Measurements from ENCODE around the gene KCNQ1.

DNA sequence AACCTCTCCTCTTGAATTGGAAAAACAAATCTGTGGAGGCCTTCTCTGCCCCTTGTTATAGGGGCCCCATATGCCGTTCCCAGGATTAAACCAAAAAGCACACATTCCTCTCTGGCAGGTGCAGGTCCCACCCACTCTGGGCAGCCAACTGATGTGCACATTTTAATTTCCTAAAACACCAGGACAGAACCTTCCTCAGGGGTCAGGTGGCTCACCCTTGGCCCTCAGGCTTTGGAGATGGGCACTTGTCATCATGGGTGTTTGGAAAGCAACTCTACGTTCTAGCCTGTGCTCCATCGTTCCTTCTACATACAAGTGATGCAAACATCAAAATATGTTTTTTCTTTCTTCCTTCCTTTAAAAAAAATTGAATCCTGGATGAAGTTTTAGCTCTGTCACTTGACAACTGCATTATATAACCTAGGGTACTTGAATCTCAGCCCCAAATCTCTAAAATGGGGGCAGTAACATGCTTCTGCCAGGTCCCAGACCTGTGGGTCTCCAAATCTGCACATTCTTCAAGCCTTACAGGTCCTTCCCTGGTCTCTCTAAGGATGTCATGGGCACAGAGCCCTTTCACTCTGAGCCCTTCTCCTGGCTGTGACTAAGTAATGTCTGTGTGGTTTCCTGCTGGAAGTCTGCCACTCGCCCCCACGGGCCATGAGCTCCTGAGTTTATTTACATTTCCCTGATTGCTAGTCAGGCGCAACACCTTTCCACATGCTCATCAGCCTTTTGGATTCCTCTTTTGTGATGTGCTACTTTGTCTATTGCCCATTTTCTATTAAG is 211.2 kb downstream of the KCNQ1 start:
- TF ChIP-seq, protein P1, sequence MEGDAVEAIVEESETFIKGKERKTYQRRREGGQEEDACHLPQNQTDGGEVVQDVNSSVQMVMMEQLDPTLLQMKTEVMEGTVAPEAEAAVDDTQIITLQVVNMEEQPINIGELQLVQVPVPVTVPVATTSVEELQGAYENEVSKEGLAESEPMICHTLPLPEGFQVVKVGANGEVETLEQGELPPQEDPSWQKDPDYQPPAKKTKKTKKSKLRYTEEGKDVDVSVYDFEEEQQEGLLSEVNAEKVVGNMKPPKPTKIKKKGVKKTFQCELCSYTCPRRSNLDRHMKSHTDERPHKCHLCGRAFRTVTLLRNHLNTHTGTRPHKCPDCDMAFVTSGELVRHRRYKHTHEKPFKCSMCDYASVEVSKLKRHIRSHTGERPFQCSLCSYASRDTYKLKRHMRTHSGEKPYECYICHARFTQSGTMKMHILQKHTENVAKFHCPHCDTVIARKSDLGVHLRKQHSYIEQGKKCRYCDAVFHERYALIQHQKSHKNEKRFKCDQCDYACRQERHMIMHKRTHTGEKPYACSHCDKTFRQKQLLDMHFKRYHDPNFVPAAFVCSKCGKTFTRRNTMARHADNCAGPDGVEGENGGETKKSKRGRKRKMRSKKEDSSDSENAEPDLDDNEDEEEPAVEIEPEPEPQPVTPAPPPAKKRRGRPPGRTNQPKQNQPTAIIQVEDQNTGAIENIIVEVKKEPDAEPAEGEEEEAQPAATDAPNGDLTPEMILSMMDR (IDR thresholded peaks at IDR 0.05), result no peak
- no peak for TF ChIP-seq POLR2A (IDR thresholded peaks at IDR 0.05)

All from lower leg skin (tissue), 3 donors.